ENCODE measurements around the gene NMRAL1.
A peak's percentile ranks its signal among the peaks of the same experiment; 100 is the strongest.

Gene NMRAL1

DNA sequence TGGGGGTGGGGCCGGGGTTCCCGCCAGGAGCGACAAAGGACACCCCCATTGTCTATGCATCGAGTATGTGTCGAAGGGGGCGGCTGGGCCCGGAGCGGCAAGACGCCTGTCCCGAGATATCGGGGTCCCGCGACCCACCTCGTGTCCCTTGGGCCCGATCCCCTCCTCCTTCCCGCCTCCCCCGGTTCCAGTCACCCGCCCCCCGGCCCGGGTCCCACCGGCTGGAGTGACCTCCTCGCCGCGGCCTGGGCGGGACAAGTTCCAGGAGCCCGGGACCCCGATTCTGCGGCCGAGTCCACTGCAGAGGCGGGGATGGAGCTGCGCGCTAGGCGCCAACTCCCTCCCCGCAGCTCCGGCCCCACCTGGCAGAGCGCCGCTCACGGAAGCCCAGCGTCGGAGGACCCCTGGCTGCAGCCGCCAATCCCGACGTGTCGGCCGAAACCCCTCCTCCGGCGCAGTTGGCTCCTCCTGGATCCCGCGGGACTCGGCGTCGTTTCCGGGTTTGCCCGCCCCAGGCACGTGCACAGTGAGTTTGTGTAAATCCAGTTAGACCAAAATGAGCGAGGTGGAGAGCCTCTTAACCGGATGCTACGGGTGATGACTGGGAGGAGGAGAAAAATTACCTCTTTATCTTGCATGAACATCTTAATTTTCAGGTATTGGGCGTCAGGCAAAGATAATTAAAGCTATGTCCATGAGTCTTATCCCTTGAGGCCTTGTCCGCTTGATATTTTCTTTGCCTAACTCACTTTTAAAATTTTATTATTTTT lies at the start of gene NMRAL1:
NMRAL1 (minus strand) TSS at position 434 of the 770 bp plus-strand sequence. CDS start 493 bp downstream, outside the sequence.
- no peak for FAIRE-seq

DNA sequence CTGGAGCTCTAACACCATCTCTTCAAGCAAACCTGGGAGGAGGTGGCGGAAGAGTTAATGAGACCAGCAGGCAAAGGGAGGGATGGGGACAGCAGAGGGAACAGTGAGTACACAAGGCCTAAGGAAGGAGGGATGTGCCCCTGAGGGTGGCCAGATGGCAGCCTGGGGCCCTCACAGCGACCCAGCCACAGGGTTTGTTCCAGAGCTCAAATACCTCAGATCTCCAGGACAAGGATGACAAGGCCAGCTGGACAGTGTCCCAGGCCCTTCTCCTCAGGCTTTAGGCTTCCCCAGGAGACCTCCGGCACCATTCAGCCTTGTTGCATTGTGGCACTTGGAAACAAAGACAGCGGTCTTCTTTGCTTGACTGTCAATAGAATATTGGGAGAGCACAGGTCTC lies 49.3 kb upstream of the NMRAL1 start:
- FAIRE-seq, result no peak

DNA sequence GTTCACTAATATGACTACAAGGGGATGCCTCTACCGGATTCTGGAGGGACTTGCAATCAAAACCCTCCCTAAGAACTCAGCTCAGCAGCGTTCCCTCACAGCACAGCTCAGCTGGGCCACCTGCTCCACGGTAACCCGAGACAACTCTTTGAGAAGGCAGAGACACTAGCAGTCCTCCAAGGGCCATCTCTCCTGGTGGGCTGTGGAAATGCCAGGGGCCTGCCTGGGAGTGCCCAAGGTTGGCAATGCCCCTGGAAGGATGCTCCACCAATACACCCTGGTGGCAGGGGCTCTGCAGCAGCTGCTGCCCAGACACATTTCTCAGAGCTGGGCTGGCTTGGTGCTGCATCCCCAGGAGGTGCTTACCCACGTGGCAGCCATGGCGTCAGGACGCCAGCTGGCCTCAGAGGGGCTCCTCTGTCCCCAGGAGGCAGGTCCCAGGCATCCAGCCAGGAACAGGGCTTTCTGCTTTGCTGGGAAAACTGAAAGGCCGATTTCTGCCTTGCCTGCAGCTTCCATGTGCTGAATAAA lies 47.7 kb upstream of the NMRAL1 start:
- FAIRE-seq, result no peak

DNA sequence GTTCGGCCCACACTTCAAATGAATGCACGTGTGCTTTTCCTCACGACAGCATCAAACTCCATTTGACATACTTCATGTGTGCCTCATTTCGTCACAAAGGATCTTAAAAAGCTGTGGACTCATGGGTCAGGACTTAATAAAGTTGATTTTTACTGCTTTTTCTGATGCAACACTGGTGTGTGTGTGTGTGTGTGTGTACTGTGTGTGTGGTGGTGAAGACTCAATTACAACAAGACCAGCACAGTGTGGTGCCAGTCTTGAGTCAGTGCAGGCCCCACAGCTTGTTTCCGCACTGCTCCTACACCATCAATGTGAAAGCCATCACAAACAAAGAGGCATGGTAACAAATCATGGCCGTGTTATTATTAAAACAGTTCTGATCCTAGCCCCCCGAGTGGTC lies 46.5 kb upstream of the NMRAL1 start:
- FAIRE-seq, result no peak

DNA sequence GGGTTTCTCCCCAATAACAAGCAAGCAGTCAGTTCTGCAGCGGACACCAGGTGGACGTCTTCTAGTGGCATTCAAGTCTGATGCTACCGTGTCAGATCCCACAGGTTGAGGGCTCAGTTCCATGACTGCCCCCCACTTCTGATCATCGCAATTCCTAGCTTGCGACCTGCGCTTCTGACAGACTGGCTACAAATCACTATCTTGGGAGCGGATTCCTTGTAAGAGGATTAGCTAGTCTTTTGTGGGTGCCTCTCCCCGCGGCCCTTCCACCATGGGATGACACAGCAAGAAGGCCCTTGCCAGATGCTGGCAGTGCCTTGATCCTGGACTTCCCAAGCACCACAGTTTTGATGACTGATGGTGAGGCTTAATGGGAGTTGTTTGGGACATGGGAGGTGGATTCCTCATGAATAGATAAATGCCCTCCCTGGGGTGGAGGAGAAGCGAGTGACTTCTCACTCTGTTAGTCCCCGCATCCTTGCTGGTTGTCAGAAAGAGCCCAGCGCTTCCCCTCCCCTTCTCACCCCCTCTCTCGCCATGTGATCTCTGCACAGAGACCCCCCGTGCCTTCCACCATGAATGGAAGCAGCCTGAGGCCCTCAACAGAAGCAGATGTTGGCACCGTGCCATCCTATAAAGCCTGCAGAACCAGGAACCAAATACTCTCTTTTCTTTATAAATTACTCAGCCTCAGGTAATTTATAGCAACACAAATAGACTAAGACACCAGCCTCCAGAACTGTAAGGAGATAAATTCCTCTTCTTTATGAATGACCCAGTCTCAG lies 45.0 kb upstream of the NMRAL1 start:
- no peak for FAIRE-seq

DNA sequence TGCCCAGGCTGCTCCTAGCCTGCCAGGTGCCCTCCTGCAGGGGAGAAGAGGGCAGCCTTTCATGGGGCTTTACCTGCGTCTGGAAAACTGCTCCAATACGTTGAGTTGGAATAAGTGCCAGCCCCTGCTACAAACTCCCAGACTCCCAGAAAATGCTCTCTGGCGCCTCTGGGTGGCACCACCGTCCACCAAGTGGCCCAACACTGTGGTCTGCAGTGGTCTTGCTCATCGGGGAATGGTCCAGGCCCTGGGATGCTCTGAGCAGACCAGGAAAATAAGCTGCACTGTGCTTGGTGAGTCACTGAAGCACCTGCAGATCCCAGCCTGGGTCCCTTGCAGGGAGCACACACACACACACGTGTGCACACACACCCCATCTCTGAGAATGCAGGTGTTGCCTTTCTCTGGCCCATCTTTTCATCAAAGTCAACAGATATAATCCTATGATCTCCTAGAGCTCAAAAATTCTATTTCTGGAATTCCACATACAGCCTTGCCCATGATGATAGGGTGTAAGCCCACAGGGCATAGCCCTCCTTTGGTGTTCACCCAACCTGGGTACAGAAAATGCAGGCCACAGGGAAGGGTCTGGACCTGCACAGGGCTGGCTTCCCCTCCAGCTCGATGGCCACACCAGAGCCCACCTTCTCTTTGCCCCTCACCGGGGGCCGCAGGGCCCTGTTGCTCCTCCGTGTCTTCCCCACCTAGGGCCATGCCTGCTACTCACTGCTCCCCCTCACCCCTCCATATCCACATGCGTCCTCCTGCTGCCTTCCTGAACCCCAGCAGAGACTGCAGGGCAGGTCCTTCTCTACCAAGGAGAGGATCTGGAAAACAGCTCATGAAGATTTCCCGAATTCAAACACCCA lies 43.6 kb upstream of the NMRAL1 start:
- no peak for FAIRE-seq

DNA sequence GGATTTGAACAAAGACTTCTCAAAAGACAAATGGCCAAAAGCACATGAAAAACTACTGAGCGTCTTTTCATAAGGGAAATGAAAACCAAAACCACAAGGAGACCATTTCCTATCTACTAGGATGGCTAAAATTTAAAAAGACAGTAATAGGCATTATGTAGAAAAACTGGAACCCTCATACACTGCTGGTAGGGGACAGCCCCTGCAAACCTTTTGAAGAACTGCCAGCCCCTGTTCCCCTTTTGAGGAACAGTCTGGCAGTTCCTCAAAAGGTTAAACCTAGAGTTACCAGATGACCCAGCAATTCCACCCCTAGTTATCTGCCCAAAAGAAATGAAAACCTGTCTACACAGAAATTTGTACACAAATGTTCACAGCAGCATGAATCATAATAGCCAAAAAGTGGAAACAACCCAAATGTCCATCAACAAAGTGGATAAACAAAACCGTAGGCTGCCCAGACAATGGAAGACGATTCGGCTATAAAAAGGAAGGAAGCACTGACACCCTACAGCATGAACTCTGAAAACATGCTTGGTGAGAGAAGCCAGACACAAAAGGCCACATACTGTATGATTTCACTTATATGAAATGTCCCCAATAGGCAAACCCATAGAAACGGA lies 41.3 kb upstream of the NMRAL1 start:
- FAIRE-seq, result peak; percentile 89

GRCh38 chr16:4514606-4515005 lies 40.2 kb upstream of the NMRAL1 start:
- FAIRE-seq, result no peak

- FAIRE-seq, result no peak
Observed at GRCh38 chr16:4513881-4514280, 39.5 kb upstream of the NMRAL1 start.

DNA sequence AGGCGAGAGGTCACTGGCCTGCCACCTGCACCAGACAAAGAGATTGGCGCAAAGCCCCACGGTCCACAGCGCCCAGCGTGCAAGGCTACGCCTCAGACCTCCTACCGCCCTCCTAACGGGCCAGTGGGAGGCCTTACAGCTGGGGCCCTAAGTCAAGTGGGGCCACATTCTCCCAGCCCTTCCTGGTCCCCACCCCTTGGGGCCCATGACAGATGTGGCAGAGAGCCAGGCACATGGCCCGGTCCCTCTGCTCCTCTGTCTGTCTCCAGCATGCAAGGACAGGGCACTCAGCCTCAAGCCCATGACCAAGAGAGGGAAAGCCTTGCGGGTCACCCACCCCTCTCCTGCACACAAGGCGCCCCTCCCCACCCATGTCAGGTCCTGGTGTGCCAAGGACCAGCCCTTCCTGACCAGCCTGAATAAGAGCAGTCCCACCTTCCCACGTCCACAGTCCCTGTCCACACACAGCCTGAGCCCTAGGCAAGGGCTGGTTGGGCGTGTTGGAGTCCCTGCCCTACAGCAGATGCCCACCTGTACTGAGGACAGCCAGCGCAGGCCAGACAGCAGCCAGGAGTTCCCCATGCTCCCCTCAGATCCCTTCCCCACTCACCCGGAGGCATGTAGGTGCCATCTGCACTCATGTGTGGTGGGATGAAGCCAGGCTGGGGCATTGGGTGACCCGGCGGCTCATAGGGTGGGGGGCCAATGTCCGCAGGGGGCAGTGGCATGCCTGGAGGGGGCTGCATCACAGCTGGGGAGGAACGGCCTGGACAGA lies 38.8 kb upstream of the NMRAL1 start:
- FAIRE-seq, result no peak

DNA sequence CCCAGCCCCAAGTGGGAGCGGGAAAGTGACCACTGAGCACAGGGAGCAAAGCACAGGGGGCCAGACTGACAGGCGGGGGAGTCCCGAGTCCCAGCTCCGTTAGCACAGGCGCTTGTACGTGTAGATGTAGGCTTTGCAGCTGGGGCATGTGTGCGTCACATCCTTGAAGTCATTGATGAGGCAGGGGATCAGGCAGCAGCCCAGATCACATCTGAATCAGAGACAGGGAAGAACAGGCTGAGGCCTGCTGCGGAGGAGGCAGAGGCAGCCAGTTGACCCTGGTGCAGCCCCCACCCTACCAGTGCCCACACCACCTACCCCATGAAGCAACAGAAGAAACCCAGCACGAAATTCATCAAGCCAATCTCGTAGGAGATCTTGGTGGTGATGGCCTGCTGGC lies 38.0 kb upstream of the NMRAL1 start:
- FAIRE-seq, result no peak

DNA sequence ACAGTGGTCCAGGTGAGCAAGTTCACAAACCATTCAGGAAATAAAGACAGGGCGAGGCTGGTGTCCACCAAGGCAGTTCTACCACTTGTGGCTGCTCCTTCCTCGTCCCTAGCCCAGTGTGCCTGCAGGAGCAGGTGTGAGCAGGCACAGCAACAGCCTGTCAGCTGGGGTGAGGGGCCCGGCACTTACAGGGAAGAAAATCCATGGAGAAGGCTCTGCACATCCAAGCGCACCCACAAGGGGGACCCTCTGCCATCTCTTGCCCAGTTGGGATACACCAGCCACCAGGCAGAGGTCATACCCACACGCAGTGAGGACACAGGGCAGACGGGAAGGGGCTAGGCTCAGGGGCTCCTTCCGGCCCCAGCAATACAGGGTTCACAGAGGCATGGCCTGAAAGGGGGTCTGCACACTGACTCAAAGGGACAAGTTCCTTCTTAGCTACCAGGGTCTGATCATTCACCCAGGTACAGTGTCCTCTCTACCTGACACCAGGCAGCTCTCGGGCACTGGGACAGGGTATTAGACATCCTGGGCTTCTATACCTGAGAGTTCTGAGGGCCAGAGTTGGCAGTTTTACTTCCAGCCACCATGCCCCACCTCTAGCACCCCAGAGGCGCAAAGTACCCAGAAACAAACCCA lies 37.1 kb upstream of the NMRAL1 start:
- no peak for FAIRE-seq

GRCh38 chr16:4510747-4511426 lies 36.5 kb upstream of the NMRAL1 start:
- no peak for FAIRE-seq

GRCh38 chr16:4510131-4510530 lies 35.7 kb upstream of the NMRAL1 start:
- no peak for FAIRE-seq

GRCh38 chr16:4509420-4509819 lies 35.0 kb upstream of the NMRAL1 start:
- FAIRE-seq, result no peak

- no peak for FAIRE-seq
Observed at GRCh38 chr16:4508806-4509205, 34.4 kb upstream of the NMRAL1 start.

- FAIRE-seq, result no peak
Observed at GRCh38 chr16:4507588-4508345, 33.3 kb upstream of the NMRAL1 start.

DNA sequence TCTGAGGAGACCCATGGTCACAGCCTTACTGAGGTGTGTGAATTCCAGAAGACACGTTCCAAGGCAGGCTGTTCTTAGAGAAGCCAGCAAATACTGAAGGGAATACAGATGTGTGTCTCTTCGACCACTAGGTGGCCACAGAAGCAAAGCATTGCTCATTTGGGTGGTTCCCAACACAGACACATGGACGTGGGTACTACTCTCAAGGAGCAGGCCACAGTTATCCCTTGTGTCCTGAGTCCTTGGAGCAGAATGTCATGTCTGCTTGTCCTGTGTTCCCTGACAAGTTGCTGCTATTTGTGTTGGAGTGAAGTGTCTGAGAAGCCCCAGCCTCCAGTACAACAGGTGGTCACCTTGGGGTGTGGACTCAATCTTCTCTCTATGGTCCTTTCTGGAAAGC lies 32.0 kb upstream of the NMRAL1 start:
- FAIRE-seq, result no peak

- FAIRE-seq, result no peak
Observed at GRCh38 chr16:4505356-4506147, 31.1 kb upstream of the NMRAL1 start.

All from colon (tissue), 2 donors.